Mesothelial cell of epicardium (in vitro differentiated cells): ENCODE measurements around the gene APLF. TPM values are rescaled to one million over a fixed set of nuclear protein-coding genes. Genes with fewer than 3 reads are reported as not detected.
"Not testable (repeated sequence)": the region's sequence is repeated elsewhere in the genome, so short reads cannot be mapped to it uniquely, and the experiment has no call there.

Source experiments
- DNase-seq, 2 experiments: peaks; one replicate each; pipeline ENCODE4 v3.0.0; 2021; ENCODE audit warnings: low spot score in 2 of 2; ENCODE audit not compliant: unreplicated experiment in 2 of 2
- H3K27ac Mint-ChIP-seq: 2 replicates; pipeline ENCODE4 v1.8.0; 2021; ENCODE audit warnings: mixed read lengths
- H3K27me3 Mint-ChIP-seq: 2 replicates; pipeline ENCODE4 v1.8.0; 2021; ENCODE audit warnings: low read depth, mixed read lengths
- H3K36me3 Mint-ChIP-seq: 2 replicates; pipeline ENCODE4 v1.8.0; 2021; ENCODE audit warnings: mixed read lengths
- H3K4me1 Mint-ChIP-seq: 2 replicates; pipeline ENCODE4 v1.8.0; 2021; ENCODE audit warnings: mixed read lengths
- H3K4me3 Mint-ChIP-seq: 2 replicates; pipeline ENCODE4 v1.8.0; 2021; ENCODE audit warnings: mild to moderate bottlenecking, moderate library complexity, mixed read lengths
- H3K9me3 Mint-ChIP-seq: 2 replicates; pipeline ENCODE4 v1.8.0; 2021; ENCODE audit warnings: mixed read lengths
- total RNA-seq: library from RNA; stranded (reverse); gene quantifications from 3 replicates; pipeline ENCODE4 v1.2.1, GENCODE V29; 2021
- TF ChIP-seq, protein P1 (sequence below): fragments of 200-600 bp; sonication (generic); IDR thresholded peaks from one replicate; pipeline ENCODE4 v1.5.0; 2021; ENCODE audit warnings: antibody characterized with exemption; ENCODE audit not compliant: unreplicated experiment

The APLF gene
- total RNA-seq, 1 donor from 2014 or later, result 6.7 TPM

DNA sequence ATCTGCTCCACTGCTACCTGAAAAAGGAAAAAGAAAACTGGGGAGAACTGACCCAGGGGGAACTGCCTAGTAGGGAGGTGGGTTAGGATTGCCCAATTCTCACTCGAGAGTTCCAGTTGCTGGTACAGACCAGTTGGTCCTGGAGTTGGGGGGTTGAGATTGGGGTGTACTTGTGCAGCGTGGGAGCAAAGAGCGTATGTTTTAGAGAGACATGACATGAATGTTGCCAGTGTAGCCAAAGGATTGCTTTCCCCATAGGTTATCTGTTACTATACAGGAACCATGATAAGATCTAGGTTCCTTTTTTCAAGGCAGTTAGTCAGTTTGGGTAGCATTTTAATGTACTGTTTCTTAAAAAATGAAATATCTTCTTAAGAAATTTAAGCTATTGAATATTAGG, 68.6 kb downstream of the APLF start:
- Mint-ChIP-seq H3K4me1 (no peaks in the 10 kb centered on the region), H3K9me3 (peaks cover 12% of the 10 kb centered on the region), H3K27me3 (no peaks in the 10 kb centered on the region), H3K27ac (no peak overlapping the region), H3K36me3 (peaks cover 3% of the 10 kb centered on the region), H3K4me3 (no peak overlapping the region)
- TF ChIP-seq, protein P1, sequence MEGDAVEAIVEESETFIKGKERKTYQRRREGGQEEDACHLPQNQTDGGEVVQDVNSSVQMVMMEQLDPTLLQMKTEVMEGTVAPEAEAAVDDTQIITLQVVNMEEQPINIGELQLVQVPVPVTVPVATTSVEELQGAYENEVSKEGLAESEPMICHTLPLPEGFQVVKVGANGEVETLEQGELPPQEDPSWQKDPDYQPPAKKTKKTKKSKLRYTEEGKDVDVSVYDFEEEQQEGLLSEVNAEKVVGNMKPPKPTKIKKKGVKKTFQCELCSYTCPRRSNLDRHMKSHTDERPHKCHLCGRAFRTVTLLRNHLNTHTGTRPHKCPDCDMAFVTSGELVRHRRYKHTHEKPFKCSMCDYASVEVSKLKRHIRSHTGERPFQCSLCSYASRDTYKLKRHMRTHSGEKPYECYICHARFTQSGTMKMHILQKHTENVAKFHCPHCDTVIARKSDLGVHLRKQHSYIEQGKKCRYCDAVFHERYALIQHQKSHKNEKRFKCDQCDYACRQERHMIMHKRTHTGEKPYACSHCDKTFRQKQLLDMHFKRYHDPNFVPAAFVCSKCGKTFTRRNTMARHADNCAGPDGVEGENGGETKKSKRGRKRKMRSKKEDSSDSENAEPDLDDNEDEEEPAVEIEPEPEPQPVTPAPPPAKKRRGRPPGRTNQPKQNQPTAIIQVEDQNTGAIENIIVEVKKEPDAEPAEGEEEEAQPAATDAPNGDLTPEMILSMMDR, result no peak
- no peak for DNase-seq

DNA sequence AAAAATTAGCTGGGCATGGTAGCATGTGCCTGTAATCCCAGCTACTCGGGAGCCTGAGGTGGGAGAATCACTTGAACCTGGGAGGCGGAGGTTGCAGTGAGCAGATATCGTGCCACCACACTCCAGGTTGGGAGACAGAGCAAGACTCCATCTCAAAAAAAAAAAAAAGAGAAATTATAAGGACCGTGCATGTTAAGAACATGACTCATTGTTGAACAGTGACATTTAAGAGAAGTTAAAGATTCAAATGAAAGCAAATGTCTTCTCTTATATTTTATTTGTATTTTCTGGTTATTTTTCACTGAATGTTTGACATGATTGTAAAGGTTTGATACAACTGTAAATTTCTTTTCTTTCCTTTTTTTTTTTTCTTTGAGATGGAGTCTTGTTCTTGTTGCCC, 69.6 kb downstream of the APLF start:
- no peak overlapping the region for H3K27ac Mint-ChIP-seq
- TF ChIP-seq, protein P1, result no peak

DNA sequence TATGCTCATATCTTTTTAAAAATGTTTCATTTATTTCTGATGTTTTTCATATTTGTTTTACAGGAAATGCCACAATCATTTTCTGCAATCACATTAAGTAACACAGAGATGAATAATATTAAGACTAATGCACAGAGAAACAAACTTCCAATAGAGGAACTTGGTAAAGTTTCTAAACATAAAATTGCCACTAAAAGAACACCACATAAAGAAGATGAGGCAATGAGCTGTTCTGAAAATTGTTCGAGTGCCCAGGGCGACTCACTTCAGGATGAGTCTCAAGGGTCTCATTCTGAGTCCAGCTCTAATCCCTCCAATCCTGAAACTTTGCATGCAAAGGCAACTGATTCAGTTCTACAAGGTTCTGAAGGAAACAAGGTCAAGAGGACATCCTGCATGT, 70.4 kb downstream of the APLF start:
- DNase-seq, result no peak
- no peak overlapping the region for H3K4me3 Mint-ChIP-seq

More for the DNA sequence above, 69.6 kb downstream of the APLF start:
- Mint-ChIP-seq H3K4me1 (no peaks in the 10 kb centered on the region), H3K27me3 (no peaks in the 10 kb centered on the region), H3K36me3 (peaks cover 3% of the 10 kb centered on the region), H3K4me3 (no peak overlapping the region), H3K9me3 (peaks cover 17% of the 10 kb centered on the region)
- DNase-seq, result no peak

DNA sequence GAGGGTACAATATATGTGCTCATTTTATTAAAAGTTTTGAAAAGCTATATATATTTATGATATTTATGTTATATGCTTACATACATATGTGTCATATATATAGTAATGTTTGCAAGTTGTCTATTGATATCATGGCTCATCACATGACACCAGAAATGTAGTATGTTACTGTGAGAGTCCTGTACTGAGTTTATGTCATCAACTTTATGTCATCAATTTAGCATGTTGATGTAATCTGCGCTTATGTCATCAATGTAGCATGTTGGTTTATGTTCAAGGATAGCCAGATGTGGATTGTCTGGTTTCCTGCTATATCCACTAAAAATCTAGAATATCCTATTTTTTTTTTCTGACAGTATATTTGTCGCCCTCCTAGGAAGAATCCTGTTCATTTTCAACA, 77.4 kb downstream of the APLF start:
- no peak overlapping the region for H3K27ac Mint-ChIP-seq
- no peaks in the 10 kb centered on the region for H3K27me3 Mint-ChIP-seq
- H3K4me1 Mint-ChIP-seq, result no peaks in the 10 kb centered on the region
- TF ChIP-seq, protein P1, result no peak
- DNase-seq, result no peak
- H3K9me3 Mint-ChIP-seq, result peaks cover 19% of the 10 kb centered on the region
- H3K36me3 Mint-ChIP-seq, result no peaks in the 10 kb centered on the region
- no peak overlapping the region for H3K4me3 Mint-ChIP-seq

More for the DNA sequence above, 70.4 kb downstream of the APLF start:
- Mint-ChIP-seq H3K4me1 (no peaks in the 10 kb centered on the region), H3K36me3 (no peaks in the 10 kb centered on the region), H3K27ac (no peak overlapping the region), H3K27me3 (no peaks in the 10 kb centered on the region), H3K9me3 (peaks cover 15% of the 10 kb centered on the region)
- TF ChIP-seq, protein P1, result no peak

DNA sequence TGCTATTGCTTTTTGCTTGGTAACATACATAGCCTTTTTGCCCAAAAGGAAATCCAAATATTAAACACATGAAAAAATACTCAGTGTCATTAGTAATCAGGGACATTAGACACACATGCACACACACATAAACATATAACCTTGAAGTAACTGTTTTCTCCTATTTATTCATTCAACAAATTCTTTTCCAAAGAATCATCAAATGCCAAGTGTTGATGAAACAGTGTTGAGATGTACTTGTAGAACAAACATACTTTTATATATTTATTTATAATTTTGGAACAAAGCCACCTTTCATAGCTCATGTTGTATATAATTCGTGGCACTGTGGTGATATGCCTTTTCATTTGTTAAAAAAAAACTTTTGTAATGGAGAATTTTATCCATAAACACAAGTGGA, 81.0 kb downstream of the APLF start:
- Mint-ChIP-seq H3K36me3 (no peaks in the 10 kb centered on the region), H3K27me3 (no peaks in the 10 kb centered on the region), H3K4me1 (peaks cover 22% of the 10 kb centered on the region), H3K4me3 (no peak overlapping the region), H3K27ac (no peak overlapping the region), H3K9me3 (peaks cover under 1% of the 10 kb centered on the region)
- no peak for DNase-seq
- TF ChIP-seq, protein P1, result no peak

DNA sequence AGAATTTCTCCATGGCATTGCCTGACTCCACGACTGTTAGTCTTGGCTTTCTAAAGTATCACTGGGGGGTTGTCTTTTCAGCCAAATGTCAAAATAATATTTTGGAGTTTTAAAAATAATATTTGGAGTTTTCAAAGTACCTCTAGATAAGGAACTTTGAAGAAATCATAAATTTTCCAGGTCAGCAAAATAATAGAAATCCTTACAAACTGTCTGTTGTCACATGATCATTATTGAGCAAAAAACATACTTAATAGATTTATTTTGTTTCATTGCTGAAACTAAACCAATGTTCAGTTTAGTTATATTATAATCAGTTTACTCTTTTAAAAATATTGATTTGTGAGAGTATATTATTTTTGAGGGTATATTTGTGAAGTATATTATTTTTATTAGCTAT, 85.7 kb downstream of the APLF start:
- no peak overlapping the region for H3K4me3 Mint-ChIP-seq
- H3K9me3 Mint-ChIP-seq, result peaks cover 3% of the 10 kb centered on the region
- H3K27ac Mint-ChIP-seq, result no peak overlapping the region
- TF ChIP-seq, protein P1, result no peak
- H3K36me3 Mint-ChIP-seq, result no peaks in the 10 kb centered on the region
- peaks cover 22% of the 10 kb centered on the region for H3K4me1 Mint-ChIP-seq
- DNase-seq, result no peak
- H3K27me3 Mint-ChIP-seq, result no peaks in the 10 kb centered on the region

DNA sequence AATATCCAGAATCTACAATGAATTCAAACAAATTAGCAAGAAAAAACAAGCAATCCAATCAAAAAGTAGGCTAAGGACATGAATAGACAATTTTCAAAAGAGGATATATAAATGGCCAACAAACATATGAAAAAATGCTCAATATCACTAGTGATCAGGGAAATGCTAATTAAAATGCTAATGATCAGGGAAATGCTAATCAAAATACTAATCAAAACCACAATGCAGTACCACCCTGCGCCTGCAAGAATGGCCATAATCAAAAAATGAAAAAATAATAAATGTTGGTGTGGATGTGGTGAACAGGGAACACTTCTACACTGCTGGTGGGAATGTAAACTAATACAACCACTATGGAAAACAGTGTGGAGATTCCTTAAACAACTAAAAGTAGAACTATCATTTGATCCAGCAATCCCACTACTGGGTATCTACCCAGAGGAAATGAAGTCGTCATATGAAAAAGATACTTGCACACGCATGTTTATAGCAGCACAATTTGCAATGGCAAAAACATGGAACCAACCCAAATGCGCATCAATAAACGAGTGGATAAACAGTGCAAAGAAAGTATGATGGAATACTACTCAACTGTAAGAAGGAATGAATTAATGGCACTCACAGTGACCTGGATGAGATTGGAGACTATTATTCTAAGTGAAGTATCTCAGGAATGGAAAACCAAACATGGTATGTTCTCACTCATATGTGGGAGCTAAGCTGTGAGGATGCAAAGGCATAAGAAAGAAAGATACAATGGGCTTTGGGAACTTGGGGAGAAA, 88.2 kb downstream of the APLF start:
- peaks cover 22% of the 10 kb centered on the region for H3K4me1 Mint-ChIP-seq
- H3K27me3 Mint-ChIP-seq, H3K9me3 Mint-ChIP-seq, DNase-seq, H3K36me3 Mint-ChIP-seq, H3K27ac Mint-ChIP-seq, H3K4me3 Mint-ChIP-seq: not testable (repeated sequence)
